Measurements from ENCODE around the gene ADCY10. TPM values are rescaled to one million over a fixed set of nuclear protein-coding genes. Genes with fewer than 3 reads are reported as not detected.
"Not testable (repeated sequence)": the region's sequence is repeated elsewhere in the genome, so short reads cannot be mapped to it uniquely, and the experiment has no call there.

ADCY10 gene, protein sequence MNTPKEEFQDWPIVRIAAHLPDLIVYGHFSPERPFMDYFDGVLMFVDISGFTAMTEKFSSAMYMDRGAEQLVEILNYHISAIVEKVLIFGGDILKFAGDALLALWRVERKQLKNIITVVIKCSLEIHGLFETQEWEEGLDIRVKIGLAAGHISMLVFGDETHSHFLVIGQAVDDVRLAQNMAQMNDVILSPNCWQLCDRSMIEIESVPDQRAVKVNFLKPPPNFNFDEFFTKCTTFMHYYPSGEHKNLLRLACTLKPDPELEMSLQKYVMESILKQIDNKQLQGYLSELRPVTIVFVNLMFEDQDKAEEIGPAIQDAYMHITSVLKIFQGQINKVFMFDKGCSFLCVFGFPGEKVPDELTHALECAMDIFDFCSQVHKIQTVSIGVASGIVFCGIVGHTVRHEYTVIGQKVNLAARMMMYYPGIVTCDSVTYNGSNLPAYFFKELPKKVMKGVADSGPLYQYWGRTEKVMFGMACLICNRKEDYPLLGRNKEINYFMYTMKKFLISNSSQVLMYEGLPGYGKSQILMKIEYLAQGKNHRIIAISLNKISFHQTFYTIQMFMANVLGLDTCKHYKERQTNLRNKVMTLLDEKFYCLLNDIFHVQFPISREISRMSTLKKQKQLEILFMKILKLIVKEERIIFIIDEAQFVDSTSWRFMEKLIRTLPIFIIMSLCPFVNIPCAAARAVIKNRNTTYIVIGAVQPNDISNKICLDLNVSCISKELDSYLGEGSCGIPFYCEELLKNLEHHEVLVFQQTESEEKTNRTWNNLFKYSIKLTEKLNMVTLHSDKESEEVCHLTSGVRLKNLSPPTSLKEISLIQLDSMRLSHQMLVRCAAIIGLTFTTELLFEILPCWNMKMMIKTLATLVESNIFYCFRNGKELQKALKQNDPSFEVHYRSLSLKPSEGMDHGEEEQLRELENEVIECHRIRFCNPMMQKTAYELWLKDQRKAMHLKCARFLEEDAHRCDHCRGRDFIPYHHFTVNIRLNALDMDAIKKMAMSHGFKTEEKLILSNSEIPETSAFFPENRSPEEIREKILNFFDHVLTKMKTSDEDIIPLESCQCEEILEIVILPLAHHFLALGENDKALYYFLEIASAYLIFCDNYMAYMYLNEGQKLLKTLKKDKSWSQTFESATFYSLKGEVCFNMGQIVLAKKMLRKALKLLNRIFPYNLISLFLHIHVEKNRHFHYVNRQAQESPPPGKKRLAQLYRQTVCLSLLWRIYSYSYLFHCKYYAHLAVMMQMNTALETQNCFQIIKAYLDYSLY (N-terminal part only)
- polyA plus RNA-seq (ENCODE audit: insufficient read length in 12 of 12) = under 1 TPM in 9 of 12 donors, not detected in 3; 0.04 to 0.44 (median 0.13) TPM
- long read RNA-seq, donor 1 = 0 reads
- long read RNA-seq, donor 2 = 0 reads
- long read RNA-seq, donor 3 = 0 reads
- long read RNA-seq, donor 4 = 0 reads
- long read RNA-seq, donor 5, partial matches to known transcripts = 238 of 261 reads
- long read RNA-seq, donor 5, other reads (novel, unspliced or antisense) = 23 of 261 reads
- long read RNA-seq, donor 6 = 0 reads
- long read RNA-seq, donor 7 = 0 reads
- long read RNA-seq, donor 8 = 0 reads
- long read RNA-seq, donor 9 = 0 reads
- long read RNA-seq, donor 10 = 0 reads
- long read RNA-seq, donor 11 = 0 reads

DNA sequence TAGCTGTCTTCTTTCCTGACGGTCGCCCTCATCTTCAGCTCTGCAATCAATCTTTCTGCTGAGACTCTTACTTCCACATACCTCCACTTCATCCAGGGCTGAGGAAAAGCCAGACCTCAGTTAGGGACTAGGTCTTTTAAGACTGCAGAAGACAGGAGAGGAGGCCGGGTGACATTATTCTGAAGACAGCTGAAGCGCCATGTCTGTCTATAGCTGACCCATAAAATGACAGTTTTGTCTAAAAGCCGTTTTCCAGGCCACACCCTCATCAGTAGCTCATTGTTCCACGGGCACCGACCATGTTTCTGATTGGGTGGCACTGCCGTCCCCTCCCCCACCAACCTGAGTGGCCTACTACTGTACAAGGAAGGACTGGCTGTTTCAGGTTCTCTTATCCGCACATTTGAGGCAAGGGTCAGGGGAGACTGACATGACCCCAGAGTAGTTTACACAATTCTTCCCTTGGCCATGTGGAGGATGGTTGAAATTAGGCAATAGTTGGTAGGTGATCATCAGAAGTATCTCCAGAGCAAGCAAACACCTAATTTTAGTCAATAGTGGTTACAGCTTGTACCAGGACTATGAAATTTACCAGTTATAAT is at the start of gene ADCY10:
Gene ADCY10 (minus strand): TSS at position 240 of the 602 bp plus-strand sequence. CDS start 8,994 bp downstream, outside the sequence.
- no peak for DNase-seq

DNA sequence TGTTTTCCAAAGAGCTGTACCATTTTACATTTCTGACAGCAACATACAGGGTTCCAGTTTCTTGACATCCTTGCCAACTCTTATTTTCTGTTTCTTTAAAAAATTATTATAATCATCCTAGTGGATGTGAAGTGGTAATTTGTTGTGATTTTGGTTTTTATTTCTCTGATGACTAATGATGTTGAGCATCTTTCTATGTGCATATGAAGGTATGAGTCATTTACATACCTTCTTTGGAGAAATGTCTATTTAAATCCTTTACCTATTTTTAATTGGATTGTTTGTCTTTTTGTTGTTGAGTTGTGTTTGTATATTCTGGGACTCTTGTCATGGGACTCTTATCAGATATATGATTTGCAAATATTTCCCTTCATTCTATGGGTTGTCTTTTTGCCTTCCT is 43.8 kb upstream of the ADCY10 start:
- no peak for DNase-seq

DNA sequence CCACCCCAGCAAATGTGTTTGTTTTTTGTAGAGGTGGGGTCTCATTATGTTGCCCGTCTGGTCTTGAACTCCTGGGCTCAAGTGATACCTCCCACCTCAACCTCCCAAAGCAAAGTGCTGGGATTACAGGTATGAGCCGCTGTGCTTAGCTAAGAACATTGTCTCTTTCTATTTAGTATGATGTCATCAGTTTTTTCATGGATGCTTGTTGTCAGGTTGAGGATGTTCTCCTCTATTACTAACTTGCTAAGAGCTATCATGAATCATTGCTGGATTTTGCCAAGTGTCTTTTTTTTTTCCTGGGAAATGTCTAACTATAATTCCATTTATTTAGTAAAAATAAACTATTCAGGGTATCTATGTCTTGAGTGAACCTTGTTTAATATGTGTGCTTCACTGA is 42.0 kb upstream of the ADCY10 start:
- no peak for DNase-seq

DNA sequence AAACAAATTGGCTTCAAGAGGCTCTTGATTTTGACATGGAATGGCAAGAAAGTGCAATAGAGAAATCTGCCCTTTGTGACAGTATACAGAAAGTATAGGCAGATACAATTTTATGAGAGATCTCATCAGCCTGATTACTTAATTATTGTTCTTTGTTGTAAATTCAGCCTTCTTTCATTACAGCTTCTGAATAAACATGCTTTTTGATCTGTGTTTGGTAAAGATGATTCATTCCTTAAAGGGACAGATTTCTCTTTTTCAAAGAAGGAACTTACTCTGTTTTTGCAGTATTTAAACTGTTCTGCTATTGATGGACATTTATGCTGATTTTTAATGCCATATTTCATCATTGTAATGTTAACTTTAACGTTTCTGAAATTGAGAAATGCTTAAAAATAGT is 36.6 kb upstream of the ADCY10 start:
- no peak for DNase-seq

DNA sequence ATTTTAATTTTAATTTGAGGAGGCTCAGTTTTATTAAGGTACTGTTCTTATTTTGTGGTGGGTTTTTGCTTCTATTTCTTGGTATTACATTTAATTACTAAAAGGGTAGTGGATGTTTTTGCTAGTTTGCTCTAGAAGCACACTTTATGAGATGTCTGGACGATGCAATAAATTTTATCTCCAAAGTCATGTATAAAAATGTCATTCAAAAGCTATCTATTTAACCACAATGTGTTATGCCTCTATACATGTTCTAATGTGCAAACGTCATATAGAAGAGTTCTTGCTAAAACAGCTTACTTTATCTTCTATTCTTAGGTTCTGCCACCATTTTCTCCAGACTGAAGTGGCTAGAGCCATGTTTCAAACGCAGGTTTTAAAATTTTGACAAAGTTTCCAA is 35.9 kb upstream of the ADCY10 start:
- DNase-seq = no peak

DNA sequence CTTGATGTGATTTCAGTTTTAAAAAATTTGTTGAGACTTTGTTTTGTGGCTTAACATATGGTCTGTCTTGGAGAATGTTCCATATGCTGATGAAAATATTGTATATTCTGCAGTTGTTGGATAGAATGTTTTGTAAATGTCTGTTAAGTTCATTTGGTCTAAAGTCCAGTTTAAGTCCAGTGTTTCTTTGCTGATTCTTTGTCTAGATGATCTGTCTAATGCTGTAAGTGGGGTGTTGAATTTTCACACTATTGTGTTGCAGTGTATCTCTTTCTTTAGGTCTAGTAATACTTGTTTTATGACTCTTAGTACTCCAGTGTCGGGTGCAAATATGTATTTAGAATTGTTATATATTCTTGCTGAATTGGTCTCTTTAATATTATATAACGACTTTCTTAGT is 33.8 kb upstream of the ADCY10 start:
- DNase-seq = no peak

DNA sequence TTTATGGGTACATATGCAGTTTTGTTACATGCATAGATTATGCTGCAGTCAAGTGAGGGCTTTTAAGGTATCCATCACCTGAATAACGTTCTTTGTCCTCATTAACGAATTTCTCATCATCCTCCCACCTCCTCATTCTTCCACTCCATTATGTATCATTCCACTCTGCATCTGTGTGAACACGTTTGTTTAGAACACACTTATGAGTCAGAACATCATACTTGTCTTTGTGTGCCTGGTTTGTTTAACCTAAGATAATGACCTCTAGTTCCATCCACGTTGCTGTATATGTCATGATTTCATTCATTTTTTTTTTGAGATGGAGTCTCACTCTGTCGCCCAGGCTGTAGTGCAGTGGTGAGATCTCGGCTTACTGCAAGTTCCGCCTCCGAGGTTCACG is 29.6 kb upstream of the ADCY10 start:
- no peak for DNase-seq

DNA sequence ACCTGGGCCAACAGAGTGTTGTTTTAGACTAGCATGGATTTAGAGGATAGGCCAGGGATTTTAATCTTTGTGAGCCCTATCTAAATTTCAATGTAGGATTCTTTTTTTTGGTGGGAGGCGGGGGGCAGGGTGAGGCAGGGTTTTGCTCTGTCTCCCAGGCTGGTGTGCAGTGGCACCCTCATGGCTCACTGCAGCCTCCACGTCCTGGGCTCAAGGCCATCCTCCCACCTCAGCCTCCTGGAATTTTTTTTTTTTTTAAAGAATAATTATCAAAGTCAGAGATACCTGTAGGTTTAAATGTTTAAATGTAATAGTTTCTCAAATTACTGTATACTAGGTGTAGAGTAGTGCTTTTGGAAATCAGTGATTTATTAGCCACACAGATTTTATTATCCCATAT is 26.3 kb upstream of the ADCY10 start:
- DNase-seq = no peak

DNA sequence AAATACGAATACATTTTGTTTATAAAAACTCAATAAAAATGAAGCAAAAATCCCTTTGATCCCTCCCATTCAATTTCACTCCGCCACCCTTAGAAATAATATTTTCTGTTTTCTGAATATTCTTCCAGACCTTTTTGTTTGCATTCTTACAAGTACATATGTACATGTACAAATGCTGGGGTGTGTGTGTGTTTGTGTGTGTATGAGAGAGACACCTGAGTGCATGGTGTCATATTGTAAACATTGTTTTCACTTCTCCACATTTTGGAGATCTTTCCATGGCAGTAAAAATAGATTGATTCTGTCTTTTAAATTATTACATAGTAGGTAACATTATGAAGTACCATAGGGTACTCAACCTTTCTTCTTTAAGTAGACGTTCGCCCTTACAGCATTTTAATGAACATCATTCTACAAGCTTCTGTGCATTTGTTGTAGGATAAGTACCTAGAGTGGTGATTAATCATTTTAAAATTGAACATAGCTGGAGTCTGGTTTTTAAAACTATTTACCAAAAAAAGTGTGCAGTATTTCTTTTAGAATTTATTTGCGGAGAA is 24.2 kb upstream of the ADCY10 start:
- no peak for DNase-seq

DNA sequence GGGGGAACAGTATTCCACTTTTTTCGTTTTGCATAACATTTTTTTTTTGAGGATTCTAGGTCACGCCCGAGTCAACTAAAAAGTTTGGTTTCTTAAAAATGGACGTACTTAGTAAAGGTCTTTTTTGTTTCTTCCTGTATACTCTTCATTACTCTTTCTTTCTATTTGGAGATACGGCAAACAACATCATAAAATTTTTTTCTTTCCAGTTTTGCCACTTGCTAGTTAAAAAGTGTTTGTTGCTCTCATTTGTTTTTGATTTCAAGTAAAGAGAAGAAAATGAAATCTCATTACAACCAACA is 23.7 kb upstream of the ADCY10 start:
- DNase-seq = no peak

DNA sequence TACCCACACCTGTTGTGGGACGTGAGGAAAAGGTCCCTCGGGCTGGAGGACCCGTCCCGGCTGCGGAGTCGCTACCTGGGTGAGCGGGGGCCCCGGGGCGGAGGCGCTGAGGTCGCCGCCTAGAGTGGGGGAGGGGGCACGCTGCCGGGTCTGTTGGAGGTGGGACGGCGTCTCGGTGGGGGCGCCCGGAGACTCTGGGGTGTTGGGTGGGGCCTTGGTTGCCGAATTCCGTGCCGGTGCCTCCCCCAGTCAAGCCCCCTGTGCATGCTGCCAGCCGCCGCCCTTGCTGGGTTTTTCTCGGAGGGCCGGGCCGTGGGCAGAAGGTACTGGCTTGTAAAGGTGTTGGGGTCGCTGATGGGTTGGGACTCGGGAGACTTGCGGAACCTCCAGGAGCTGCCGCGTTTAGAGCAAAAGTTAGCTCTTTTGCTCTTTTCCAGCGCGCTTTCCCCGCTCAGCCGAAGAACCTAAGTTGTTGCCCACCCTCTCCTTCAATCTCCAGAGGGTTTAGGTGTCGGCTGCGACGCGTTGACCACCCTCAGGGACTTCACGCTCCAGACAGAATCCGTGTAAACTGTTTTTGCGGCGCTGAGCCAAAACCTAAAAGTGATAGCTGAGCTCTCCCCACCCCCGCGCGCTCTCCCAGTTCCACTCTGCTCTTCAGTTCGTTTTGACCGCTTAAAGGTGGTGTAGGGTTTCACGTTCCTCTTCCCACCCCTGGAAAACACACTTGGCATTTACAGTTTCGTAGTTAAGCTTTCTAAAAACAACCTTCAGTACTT is 23.2 kb upstream of the ADCY10 start, which contains the start of gene MPC2:
Gene MPC2 (minus strand): TSS at position 143 of the 779 bp plus-strand sequence. CDS start 1,231 bp downstream, outside the sequence.
- DNase-seq = peak; percentile 83

DNA sequence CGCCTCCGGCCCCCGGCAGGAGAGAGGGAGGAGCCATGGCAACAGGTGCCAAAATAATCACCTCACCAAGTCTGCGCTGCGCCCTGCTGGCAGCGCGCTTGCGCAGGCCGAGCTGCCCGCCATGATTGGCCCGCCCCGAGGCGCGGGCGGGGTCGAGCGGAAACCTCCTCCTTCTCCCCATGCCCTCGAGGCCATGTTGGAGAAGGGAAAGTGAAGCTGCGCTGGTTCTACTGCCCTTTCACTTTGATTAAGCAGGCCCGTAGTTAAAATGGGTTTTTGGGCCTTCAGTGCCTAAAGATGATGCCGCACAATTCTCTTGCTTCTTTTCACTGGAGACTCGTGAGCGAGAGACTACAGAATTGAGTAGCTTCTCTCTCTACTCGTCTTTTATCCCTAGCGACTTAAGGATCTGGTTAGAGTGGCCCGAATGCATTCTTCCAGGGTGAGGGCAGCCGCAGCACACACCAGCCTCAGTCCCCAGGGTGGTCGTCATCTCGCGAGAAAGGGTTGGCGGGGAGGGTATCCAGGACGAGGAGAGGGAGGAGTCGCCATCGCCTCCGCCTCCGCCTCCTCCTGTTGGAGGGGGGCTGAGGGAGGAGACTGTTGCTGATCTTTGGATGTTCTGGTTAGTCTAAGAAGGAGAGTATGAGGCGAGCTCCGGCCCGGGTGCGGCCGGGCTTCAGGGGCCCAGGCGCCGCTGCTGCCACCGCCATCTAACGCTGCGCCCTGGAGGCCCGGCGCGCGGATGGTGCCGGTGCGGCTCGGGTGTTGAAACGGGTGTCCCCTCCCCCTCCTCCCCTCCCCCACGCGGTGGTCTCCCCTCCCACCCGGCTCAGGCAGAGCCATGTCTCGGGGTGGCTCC is 22.4 kb upstream of the ADCY10 start, which contains the start of gene DCAF6:
Gene DCAF6 (plus strand): TSS at position 616 of the 862 bp plus-strand sequence. CDS start 229 bp downstream, at position 845.
- DNase-seq = peak; percentile 99

DNA sequence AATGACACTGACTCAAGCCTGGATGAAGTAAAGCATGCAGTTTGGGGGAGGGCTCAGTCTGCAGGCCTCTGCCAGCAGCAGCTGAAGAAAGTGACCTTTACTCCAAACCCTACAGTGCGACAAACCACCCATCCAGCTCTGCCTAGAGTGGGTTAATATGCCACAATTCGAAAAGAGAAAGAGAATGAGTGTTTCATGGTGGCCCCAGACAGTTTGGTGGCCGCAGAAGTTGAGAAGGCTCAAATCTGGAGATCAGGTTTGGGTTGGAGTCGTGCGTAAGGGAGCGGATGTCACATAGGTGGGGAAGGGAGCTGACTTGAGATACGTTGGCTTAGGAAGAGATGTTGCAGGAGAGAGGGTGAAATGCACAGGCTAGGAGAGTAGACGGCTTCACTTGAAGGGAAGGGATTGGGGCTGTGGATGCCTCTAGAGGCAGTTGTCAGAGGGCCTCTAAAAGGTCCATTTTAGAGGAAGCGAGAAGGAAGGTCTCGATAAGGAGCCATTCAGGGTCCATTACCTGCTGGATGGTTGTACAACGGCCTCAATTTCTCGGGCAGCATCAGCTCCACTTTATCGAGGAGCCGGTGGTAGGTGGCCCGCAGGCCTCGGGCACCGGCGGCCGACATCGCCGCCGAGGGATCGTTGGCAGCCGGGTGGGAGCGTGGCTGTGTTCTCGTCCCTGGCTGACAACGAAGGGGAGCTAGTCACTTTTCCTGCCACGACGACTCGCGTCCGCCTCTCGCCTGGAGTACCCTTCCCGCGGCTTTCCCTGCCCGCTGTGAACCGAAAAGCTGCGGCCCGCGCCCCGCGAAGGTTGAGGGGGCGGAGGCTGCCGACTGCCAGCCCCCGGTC is 21.5 kb upstream of the ADCY10 start:
- DNase-seq = peak; percentile 61

DNA sequence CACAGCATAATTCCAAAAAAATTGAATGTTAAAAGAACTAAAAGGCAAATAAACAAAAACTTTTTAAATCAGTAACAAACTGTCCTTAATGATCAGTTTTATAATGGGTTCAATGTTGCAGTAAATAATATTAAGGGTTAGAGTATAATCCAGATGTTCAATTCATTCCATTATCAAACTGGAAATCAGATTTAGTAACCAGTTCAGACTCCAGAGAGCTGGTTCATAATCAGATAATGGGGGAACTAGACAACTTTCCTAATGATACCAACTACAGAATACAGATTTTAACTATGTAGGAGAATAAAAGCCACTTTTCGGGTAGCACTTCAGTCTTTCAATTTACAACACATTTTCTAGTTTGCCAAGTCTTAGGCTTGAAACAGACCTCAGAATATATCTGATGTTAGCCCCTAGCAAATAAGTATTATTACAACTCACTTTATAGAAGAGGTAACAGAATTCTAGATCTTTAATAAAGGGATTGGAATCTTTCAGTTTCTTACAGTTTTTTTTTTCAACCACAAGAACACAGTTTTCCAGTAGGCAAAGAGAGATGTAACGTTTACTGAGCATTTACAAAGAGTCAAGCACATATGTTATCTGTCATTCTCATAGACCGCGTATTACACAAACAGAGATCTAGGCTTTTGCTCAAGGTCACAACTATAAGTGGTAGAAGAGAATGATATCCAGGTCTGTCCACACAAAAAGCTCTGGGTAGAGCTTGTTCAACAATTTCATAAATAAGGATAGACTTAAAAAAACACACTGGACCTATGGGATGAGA is 20.7 kb upstream of the ADCY10 start:
- DNase-seq = no peak

DNA sequence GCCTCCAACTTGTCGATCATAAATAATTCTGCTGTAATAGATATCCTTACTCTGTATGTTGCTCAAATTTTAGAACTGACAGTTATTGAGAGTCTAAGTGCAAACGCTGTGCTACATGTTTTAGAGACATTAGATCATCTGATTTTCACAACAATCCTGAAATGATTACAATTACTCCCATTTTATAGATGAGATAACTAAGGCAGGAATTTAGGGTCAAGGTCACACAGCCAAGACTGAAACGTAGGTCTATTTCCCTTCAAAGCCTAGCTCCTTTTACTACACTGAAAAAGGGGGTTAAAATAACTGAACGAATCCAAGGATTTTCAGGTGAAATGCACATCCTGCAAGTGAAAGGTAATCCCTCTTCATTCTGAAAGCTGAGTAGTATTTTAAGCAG is 19.9 kb upstream of the ADCY10 start:
- DNase-seq = no peak

DNA sequence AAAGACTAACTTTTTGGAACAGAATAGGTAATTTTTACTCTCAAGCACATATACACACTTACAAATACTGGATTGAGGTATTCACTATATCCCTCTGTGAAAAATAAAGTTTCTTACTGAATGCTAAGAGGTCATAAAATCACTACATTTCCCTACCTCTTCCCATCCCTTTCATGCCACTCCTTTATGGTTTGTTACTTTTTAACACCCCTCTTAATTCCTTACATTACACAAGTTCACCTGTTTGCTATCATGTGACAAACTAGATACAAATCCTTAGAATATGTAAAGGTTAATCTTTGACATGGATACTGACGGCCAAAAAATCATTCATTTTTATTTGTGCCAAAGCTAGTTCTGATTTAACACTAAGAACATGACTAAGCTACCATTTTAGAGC is 15.8 kb upstream of the ADCY10 start:
- DNase-seq = no peak

DNA sequence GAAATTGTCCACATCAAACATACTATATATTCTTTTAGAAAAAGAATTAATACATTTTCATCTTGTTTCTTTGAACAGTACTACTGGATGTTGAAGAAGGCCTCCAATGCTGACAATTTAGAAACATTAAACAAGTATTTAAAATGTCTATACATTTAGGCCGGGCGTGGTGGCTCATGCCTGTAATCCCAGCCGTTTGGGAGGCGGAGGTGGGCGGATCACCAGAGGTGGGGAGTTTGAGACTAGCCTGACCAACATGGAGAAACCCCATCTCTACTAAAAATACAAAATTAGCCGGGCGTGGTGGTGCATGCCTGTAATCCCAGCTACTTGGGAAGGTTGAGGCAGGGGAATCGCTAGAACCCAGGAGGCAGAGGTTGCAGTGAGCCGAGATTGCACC is 15.0 kb upstream of the ADCY10 start:
- not testable (repeated sequence) for DNase-seq
